HG02973 (cell line): ENCODE results near the gene PPP1R37.

Source experiments
- ATAC-seq: cut with Tn5 transposase; IDR thresholded peaks from one replicate; pipeline ENCODE4 v1.9.1; 2021; ENCODE audit warnings: moderate library complexity; ENCODE audit not compliant: unreplicated experiment

Gene PPP1R37

DNA sequence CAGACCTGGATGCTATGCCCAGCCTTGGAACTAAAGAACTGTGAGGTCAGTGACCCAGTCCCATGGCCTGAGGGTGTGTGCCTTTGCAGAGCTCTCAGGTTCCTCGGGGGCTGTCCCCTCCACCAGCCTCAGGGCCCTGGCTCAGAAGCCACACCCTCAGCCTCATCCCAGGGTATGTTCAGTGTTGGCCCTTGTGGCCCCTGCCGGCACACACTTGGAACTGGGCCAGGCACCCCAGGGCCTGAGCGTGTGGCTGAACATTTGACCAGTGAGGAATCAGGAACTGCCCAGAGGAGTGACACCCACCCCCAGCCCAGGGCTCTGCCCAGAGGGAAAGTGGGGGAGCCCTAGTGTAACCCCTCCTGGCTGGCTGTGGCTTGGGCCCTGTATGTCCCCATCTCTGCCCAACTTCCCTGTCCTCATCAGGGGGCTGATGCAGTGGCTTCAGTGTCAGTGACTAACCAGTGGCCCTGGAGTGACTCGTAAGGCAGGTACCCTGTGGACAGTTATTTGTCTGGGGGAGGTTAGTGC lies 57.8 kb downstream of the PPP1R37 start:
- ATAC-seq = no peak

DNA sequence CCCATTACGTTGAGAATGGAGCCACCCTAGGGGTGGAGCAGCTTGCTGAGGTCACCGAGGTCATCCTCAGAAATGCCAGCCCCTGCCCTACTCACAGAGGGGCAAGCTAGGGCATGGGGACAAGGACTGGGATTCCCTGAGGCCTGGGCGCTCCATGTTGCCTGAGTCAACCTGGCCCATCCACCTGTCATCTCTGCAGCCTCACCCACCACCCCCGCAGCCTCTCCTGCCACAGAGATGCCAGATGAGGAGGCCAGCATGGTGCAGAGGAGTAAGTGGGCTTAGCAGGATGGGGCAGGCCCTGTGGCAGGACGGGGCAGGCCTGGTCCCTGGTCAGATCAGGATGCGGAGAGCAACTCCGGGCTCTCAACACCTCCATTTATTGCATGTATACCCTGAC lies 58.3 kb downstream of the PPP1R37 start:
- no peak for ATAC-seq

- no peak for ATAC-seq
Measured at GRCh38 chr19:45151821-45152503, 59.0 kb downstream of the PPP1R37 start.

- no peak for ATAC-seq
Measured at GRCh38 chr19:45152504-45153338, 59.7 kb downstream of the PPP1R37 start.

DNA sequence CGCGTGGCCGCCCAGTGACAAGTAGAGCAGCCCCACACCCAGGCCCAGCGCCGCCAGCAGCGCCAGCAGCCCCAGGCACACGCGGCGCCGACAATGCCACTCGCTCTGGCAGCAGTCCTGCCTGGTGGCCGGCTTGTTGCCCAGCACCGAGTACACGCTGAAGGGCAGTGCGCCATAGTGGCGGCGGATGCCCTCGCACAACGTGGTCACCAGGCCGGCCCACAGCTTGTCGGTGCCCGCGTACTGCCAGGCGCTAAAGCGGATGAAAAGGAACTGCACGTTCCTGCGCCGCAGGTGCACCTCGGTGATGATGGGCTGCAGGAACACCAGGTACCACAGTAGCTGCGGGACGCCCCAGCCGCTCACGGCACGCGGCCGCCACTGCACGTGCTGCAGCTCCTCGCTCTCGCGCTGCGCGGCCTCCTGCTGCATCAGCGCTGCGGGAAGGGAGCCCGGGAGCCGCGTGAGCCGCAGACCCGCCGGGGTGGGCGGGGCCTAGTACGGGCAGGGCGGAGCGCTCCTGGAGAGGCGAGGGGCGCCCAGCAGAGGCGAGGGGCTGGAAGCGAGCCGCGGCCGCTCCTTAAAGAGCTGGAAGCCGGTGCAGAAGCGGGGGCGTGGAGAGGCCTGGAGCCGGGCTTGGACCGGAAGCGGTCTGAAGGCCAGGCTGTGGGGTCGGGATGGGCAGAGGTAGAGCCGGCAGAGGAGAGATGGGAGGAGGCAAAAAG lies 60.5 kb downstream of the PPP1R37 start:
- no peak for ATAC-seq

GRCh38 chr19:45154064-45154827 lies 61.3 kb downstream of the PPP1R37 start:
- ATAC-seq = no peak

DNA sequence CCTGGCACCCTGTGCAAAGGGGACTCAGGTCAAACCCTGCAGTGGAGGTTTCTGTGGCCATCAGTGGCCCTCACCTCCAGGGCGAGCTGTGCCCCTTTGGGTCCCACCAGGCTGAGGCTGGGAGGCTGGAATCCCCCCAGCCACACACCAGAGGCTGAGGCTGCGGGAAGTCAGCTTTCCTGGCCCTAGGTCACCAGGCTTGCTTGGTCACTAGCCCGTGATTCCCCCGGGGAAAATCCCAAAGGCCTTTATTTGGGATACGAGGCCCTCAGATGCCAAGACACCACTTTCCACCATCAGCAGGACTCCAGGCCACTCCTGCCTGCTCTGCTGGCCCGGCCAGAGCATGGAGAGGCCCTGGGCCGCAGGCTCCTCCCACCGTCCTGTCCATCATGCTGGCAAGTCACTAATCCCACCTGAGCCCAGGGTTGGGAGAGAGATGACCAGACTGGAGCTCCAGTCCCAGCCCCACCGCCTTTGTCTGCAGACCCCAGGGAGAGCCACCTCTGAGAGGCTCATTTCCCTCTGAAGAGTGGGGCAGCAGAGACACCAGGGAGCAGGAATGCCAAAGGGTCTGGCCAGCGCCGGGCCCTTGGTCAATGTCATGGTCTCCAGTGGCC lies 63.1 kb downstream of the PPP1R37 start:
- ATAC-seq = no peak

DNA sequence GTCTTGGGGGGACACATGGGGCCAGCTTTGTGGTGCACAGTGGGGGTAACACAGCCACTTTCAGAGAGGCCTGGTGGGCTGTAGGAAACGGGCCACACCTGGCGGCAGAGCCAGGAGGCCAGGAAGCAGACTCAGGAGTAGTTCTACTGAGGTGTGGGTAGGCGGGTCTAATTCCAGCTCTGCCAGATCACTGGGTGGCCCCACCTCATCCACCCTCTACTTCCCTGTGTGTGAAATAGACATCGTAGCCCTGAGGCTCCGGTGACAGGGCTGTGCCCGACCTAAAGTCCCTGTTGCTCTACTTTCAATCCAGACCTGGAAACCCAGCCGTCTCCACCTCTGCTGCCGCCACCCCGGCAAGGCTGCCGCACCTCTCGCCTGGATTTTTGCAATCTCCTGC lies 63.8 kb downstream of the PPP1R37 start:
- no peak for ATAC-seq

DNA sequence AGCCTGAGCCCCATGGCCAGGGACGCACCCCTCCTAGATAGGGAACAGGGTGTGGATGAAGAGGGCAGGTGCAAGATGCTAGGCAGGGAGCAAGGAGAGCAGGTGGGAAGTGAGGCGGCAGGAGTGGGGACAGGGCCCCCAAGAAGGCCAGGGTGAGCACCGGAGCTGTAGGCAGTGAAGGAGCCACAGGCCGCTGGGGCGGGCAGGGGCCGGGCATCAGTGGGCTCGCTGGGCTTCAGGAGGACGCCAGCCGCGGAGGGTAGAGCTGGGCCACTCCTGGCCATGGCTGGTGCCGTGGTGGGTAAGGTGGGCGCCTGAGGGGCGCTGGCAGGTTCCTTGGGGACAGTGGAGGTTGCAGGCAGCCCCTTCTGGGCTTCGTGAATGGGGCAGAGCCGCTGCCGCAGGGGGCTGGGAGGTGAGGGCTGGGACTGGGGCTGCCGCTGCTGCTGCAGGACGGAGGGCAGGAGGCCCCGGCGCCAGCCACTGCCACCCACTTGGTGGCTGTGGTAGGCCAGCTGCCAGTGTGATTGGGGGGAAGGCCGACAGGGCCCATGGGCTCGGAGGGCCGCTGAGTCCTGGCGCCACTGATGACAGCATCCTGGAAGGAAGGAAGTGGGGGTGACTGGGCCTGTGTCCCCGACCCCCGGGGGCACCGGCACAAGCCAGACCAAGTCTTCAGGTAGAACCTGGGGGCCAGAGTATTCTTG lies 65.7 kb downstream of the PPP1R37 start:
- ATAC-seq = no peak

DNA sequence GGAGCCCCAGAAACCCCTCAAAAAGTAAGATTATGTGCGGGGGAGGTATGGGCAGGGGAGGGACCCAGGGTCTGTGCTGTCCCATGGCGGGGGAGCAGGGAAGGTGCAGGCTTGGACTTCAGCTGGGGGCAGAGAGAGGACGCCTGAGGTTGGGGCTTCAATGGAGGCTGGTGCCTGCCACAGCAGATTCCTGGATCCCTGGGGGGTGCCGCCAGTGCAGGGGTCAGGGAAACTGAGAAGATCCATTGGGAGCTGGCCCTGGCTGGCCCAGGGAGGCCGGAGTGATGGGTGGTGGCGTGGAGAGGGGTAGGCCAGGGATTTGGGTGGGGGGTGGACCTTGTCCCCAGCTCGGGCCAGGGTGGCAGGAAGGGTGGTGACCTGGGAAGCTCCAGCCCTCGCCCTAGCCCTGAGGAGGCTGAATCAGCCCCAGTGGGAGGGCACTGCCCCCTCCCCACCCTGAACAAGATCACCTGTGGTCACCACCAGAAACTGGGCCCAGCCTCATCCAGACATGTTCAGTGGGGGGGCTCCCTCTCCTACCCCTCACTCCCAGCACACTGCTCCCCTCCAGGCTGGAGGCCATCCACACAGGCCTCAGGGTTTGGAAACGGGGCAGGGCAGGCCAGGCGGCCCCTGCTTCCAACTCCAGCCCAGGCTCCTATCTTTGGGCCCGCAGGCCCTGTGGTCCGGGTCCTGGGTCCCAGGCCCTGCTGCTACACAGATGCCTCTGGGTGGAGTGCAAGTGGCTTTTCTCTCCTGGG lies 66.4 kb downstream of the PPP1R37 start:
- no peak for ATAC-seq

GRCh38 chr19:45159971-45160324 lies 67.0 kb downstream of the PPP1R37 start:
- ATAC-seq = no peak

DNA sequence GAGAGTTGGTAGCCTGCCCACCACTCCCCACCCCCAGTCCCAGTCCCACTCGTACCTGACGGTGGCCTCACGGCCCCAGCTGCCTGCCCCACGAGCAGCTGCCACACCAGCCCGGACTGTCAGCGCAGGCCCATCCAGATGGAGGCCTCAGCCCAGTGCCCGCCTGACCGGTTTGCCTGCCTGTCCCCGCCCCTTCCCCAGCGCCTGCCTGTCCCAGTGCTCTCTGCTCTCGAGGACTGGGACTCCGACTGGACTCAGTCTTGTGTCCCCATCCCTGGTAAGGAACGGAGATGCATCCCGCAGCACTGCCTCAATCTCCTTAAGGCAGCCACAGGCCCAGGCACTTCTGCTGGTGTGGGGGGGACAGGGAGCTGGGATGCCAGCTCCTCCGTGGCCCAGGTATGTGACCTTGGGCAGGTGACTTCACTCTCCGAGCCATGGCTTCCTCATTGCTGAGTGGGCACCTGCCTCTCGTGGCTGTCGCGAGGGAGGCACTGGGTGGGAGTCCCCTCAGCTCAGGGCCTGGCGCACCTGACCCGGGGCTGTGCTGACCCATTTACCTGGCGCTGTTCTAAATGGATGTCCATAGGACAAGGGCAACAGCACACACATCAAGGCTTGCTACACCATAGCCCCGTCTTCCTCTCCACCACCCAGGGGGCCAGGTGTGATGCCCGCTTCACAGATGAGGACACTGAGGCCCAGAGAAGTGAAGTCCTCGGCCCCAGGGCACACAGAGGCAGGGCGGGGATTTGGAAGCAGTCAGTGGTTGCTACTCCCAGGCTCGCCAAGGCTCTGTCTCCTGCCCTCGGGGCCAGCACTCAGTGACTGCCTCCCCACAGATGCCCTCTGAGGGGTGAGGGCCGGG lies 68.1 kb downstream of the PPP1R37 start, which contains the start of gene NKPD1:
TSS of gene NKPD1 (minus strand) at position 113 of the 868 bp plus-strand sequence. CDS start 832 bp downstream, outside the sequence.
- no peak for ATAC-seq

DNA sequence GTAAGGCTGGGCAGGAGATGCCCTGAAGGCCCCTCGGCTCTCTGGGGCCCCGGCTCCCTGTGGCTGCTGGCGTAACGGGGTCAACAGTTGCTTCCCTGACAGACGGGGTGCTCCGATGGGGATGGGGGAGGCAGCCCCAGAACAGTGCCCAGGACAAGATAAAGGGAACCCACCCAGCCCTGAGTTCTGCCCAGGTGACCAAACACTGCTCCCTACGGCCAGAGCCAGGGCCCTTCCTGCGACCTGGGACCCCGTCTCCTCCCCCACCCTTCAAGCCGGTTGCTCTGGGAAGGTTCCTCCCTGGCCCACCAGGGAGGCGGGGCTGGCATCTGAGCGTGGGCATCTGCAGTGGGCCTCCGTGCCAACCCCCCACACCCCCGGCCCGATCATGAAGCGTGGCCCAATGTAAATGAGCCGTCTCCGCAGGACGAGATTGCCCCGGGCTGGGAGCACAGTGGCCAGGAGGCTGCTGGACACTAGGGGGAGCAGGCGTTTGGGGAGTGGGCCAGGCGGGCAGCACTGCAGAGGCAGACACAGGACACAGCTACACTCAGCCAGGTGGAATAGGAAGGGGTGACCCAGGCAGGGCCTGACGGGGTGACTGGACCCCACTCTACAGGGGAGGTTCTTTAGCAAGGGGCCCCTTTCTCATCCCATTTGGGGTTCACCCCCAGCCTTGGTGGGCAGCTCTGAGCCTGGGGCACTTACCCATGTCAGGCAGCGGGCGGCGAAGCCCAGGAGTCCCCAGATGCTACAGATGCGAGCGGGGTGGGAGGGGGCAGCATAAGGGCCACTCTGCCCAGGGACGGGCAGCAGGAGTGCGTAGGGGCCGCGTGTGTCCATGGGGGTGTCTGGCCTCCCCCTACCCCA lies 69.0 kb downstream of the PPP1R37 start:
- ATAC-seq = no peak

DNA sequence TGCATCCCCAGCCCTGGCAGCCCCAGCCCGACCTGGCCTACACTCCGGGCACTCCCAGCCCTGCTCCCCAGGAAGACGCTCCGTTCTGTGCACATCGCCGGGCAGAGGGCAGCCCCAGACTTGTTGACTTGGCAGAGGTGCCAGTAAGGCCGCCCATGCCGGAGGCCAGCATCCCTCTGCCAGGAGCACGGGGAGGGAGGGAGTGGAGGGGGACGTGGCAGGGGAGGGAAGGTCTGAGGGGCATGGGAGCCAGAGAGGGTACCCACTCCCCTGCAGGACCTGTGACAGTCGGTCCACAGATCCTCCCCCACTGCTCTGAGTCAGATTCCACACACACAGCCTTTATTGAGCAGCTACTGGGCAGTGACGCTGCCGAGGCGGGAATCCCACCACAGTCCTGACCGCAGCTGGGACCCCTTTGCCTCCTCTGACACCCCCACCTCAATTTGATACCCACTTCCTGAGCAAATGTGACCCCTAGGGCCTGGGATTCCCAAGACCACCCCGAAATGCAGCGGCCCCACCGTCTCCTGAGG lies 69.7 kb downstream of the PPP1R37 start:
- ATAC-seq = no peak

DNA sequence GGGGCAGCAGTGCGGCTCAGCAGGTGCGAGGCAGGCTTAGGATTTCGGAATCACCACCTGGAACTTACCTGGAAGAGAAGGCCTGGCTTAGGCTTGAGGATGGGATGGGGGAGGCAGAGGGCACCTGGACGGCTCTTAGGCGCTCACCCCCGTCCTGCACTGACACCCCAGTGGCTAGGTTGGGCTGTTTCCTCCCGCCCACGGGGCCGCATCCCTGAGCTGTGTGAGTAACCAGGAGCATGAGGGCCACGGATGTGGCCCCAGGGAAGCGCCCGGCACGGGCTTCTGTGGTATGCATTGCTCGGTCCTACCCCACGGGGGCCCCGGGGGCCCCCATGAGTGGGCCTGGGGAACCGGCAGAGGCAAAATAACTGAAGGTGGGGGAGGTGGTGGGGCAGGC lies 70.2 kb downstream of the PPP1R37 start:
- no peak for ATAC-seq

- peak; percentile 9 for ATAC-seq
Measured at GRCh38 chr19:45163751-45164460, 70.9 kb downstream of the PPP1R37 start.
